ENCODE measurements around the gene BRMS1L. TPM values are rescaled to one million over a fixed set of nuclear protein-coding genes. Genes with fewer than 3 reads are reported as not detected.

The BRMS1L gene
- total RNA-seq, 2 donors from 2014 or later = 3.4 to 3.8 TPM

DNA sequence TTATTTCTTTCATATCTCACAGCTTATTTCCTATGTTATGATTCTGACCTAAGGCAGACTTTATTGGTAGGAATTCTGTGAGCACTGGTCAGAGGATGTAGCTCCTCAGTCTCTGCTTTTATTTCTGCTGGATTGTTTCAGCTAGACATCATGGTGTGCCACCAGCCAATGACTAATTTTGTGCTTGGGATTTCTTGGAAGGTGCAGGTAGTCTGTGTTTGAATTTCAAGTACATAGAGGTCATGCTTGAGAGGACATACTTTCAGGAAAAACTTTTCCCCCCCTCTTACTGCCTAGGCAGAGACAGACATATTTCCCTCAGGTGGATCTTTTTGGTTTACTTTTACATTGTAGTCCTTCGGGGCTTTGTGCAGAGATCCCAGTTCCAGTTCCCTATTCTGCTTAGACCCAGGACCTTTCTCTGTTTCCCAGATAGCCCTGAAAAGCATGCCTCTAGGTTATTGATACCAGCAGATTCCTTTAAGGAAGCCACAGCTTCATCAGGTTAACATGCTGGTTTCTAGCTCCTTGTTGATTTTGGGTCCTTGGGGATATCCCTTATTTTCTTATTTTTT, 28.6 kb downstream of the BRMS1L start:
- H3K4me1 ChIP-seq = no peaks in the 10 kb centered on the region
- H3K9ac ChIP-seq (ENCODE audit: low read depth in 2 of 2, low read length in 2 of 2) = no peak overlapping the region
- no peak for TF ChIP-seq CTCF (IDR thresholded peaks at IDR 0.05)
- no peaks in the 10 kb centered on the region for H3K27me3 ChIP-seq
- no peak overlapping the region for H3K4me3 ChIP-seq
- DNase-seq = no peak
- H3K9me3 ChIP-seq = no peaks in the 10 kb centered on the region
- H3K27ac ChIP-seq = no peak overlapping the region
- intact Hi-C loops (cut with DNase I) = no loop called here
- H3K36me3 ChIP-seq = no peaks in the 10 kb centered on the region

- Histone ChIP-seq H3K9me3 (no peaks in the 10 kb centered on the region), H3K27ac (no peak overlapping the region), H3K36me3 (no peaks in the 10 kb centered on the region), H3K4me1 (no peaks in the 10 kb centered on the region), H3K4me3 (no peak overlapping the region), H3K27me3 (no peaks in the 10 kb centered on the region), H3K9ac (ENCODE audit: low read depth in 2 of 2, low read length in 2 of 2) (no peak overlapping the region)
- intact Hi-C loops (cut with DNase I) = no loop called here
- no peak for DNase-seq
- TF ChIP-seq CTCF (IDR thresholded peaks at IDR 0.05) = no peak
Observed at GRCh38 chr14:35855876-35856481, 29.8 kb downstream of the BRMS1L start.

GRCh38 chr14:35858521-35859209, 32.5 kb downstream of the BRMS1L start:
- no peaks in the 10 kb centered on the region for H3K4me1 ChIP-seq
- no peaks in the 10 kb centered on the region for H3K27me3 ChIP-seq
- H3K9ac ChIP-seq (ENCODE audit: low read depth in 2 of 2, low read length in 2 of 2) = no peak overlapping the region
- no peak overlapping the region for H3K4me3 ChIP-seq
- TF ChIP-seq CTCF (IDR thresholded peaks at IDR 0.05) = no peak
- H3K27ac ChIP-seq = no peak overlapping the region
- H3K9me3 ChIP-seq = no peaks in the 10 kb centered on the region
- no peak for DNase-seq
- no peaks in the 10 kb centered on the region for H3K36me3 ChIP-seq
- intact Hi-C loops (cut with DNase I) = no loop called here

DNA sequence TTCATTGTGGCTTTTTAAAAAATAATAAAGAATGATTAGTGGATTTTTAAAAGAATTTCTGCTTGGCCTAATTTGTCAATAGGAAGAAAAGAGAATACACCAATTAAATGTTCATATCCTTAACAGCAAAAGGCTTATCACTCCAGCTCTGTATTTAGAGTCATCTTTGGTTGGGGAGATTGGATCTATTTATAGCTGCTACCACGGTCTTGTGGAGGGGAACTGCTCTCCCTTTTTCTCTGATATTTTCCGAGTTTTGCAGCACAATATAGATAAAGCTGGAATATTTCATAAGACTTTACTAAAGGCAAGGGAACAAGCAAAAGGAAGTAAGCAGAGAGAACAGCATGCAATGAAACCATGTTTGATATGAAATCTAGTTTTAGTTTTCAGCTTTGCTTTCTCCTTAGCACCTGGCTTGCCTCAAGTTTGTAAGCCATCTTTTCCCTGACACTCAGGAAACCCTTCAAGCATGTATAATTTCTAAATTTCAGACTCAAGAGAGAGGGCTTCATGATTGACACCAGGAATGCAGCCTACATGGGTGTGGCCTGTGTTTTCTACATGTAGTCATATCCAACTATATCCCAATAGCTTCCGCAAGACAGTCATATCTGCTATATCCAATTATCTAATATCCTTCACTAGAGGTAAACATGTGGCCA, 35.2 kb downstream of the BRMS1L start:
- H3K4me1 ChIP-seq = no peaks in the 10 kb centered on the region
- DNase-seq = no peak
- H3K27me3 ChIP-seq = no peaks in the 10 kb centered on the region
- no peaks in the 10 kb centered on the region for H3K36me3 ChIP-seq
- no peak overlapping the region for H3K4me3 ChIP-seq
- no peaks in the 10 kb centered on the region for H3K9me3 ChIP-seq
- H3K9ac ChIP-seq (ENCODE audit: low read depth in 2 of 2, low read length in 2 of 2) = no peak overlapping the region
- no peak overlapping the region for H3K27ac ChIP-seq
- intact Hi-C loops (cut with DNase I) = no loop called here
- no peak for TF ChIP-seq CTCF (IDR thresholded peaks at IDR 0.05)

GRCh38 chr14:35865611-35866324, 39.6 kb downstream of the BRMS1L start:
- no peak for DNase-seq
- intact Hi-C loops (cut with DNase I) = no loop called here

More at GRCh38 chr14:35865611-35866324, 39.6 kb downstream of the BRMS1L start:
- Histone ChIP-seq H3K36me3 (no peaks in the 10 kb centered on the region), H3K4me3 (no peak overlapping the region), H3K27me3 (no peaks in the 10 kb centered on the region), H3K27ac (no peak overlapping the region), H3K9ac (ENCODE audit: low read depth in 2 of 2, low read length in 2 of 2) (no peak overlapping the region), H3K9me3 (no peaks in the 10 kb centered on the region), H3K4me1 (no peaks in the 10 kb centered on the region)
- no peak for TF ChIP-seq CTCF (IDR thresholded peaks at IDR 0.05)

Data from colonic mucosa (tissue), 4 donors.